ENCODE data around the gene NHS. TPM values are rescaled to one million over a fixed set of nuclear protein-coding genes. Genes with fewer than 3 reads are reported as not detected.

The NHS gene
- 10 to 100 TPM; 13.8 to 29.4 (median 18.9) TPM for polyA plus RNA-seq (ENCODE audit: insufficient read length in 4 of 4)

DNA sequence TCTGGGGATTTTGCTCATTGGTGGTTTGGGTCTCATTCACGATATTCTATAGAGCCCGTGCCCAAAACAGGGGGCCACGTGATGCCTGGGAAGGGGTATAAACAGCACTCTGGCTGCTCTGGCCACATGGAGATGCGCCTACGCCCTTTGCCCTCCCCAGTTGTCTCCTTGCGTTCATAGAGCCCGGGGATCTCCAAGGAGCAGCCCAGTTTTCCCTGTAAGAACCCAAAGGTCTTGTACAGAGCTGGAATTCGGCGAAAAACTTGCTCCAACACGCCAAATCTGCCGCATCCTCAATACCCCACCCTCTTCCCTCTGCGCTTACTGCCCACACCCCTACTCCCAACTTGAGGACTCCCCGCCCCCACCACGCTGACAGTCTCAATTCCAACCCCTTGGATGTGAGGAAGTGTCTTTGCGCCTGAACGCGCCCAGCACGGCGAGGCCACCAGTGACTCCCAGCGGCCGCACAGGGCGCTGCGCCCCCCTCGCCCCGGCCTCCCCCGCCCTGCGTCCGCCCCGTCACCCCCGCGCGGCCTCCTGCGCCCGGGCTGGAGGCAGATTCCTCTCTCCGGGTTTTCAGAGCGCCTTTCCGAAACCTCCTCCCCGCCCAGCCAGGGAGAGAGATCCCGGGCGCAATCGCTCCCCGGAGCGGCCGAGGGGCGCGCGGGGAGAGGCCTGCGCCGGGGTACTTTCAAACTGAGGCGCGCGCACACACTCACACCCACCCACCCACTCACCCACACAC lies at the start of gene NHS:
TSS of gene NHS (plus strand) at position 582 of the 748 bp plus-strand sequence. CDS start 558 bp downstream, outside the sequence.
- no peak for DNase-seq (ENCODE audit: low read depth in 4 of 4, low spot score in 2 of 4)

GRCh38 chrX:17328837-17329236 lies 46.2 kb upstream of the NHS start:
- DNase-seq (ENCODE audit: low read depth in 4 of 4, low spot score in 2 of 4) = no peak

DNA sequence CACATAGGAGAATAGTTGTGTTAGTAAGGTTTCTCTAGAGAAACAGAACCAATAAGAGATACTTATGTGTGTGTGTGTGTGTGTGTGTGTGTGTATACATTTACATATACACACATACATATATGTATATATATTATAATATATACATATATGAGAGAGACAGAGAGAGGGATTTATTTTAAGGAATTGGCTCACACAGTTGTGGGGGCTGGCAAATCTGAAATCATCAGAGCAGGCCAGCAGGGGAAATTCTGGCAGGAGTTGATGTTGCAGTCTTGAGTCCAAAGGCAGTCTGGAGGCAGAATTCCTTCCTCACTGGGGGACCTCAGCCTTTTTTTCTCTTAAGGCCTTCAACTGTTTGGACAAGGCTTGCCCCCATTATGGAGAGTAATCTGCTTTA lies 38.6 kb upstream of the NHS start:
- no peak for DNase-seq (ENCODE audit: low read depth in 4 of 4, low spot score in 2 of 4)

GRCh38 chrX:17355976-17356375 lies 19.0 kb upstream of the NHS start:
- no peak for DNase-seq (ENCODE audit: low read depth in 4 of 4, low spot score in 2 of 4)

GRCh38 chrX:17359500-17359899 lies 15.5 kb upstream of the NHS start:
- DNase-seq (ENCODE audit: low read depth in 4 of 4, low spot score in 2 of 4) = no peak

DNA sequence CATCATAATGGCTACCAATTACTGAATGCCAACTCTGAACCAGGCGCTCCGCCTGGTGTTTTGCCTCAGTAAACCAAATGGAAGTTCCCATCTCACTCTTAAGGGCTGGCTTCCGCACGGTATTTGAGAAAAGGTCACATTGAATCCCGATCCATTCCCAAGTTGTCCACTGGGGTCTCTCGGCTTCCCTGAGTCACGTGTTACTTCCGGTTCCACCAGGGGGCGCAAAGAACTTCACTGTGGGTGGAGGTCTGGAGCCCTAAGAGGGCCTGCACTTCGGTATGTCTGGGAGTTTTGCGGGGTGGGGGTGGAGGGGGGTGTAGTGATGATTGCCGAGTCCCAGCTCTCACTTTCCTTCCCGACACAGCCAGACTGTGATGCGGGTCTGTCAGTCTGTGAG lies 13.4 kb upstream of the NHS start:
- DNase-seq (ENCODE audit: low read depth in 4 of 4, low spot score in 2 of 4) = no peak

DNA sequence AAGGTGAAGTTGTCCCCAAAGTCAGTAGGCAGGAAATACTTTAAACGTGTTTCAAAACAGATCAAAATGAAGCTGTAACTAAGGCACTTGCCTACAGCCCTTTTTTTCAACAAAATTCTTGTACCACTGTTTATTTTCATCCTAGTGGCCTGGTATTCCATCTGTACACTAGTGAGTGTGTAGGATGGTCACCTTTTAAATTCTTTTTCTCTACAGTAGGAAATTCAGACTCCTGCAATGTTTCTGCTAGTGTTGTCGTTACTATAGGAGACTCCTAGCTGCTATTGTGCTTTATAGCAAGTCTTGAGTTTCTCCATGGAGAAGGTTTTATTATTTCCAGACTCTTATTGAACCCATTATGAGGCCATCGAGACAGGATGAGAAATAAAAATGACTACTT lies 7.0 kb upstream of the NHS start:
- DNase-seq (ENCODE audit: low read depth in 4 of 4, low spot score in 2 of 4) = no peak

GRCh38 chrX:17369309-17369708 lies 5.7 kb upstream of the NHS start:
- DNase-seq (ENCODE audit: low read depth in 4 of 4, low spot score in 2 of 4) = no peak

DNA sequence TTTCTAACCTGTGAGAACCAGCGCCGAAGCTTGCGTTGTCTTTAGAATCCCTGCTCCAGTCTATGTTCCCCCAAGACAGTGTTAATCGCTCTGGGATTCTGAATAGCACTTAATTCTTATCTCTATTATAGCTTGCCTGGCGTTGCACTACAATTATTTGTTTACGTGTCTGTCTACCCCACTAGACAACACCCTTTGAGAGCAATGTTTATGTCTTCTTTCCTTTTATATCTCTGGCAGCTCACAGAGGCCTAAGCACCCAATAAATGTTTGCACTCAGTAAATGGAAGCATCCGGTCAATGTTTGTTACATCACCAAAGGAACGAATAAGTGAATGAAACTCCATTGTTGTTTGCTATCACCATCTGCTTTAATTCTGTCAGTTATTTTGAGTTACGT lies 4.8 kb upstream of the NHS start:
- no peak for DNase-seq (ENCODE audit: low read depth in 4 of 4, low spot score in 2 of 4)

DNA sequence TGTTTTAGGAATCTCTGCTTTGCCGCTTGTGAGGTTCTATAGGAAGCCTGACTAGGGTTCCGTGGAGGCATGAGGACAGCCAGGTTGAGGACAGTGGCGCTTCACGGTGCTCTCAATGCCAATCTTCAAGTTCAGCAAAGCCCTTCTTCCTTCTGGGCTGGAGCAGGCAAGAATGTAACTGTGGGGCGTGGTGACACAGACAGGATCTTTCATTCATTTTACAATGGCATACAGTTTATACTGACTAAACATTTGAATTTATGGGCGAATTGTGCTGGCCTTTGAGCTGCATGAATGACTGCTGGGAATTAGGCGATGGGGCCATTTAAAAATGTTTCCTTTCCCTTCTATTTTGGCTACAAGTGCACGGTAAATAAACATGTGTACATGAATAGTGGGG lies 2.9 kb upstream of the NHS start:
- DNase-seq (ENCODE audit: low read depth in 4 of 4, low spot score in 2 of 4) = no peak

DNA sequence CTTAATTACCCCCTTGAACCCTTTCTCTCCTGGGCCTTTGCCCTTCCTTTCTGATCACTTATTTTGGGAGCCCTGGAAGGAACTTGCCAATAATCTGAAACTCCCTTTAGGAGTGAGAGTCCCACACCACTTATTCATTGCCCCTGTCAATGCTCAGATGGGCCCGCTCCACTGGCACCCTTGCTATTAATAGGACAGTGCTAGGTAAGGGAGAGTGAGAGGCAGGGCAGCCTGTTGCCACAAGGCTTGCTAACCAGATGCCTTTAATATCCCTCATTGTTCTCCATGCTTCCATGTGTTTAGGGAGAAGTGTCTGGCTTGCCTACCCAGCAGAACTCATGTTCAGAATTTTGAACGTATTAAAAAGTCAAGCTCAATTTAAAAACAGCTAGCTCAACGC lies 1.7 kb upstream of the NHS start:
- no peak for DNase-seq (ENCODE audit: low read depth in 4 of 4, low spot score in 2 of 4)

GRCh38 chrX:17375367-17375636 lies 302 bp downstream of the NHS start:
- no peak for DNase-seq (ENCODE audit: low read depth in 4 of 4, low spot score in 2 of 4)

DNA sequence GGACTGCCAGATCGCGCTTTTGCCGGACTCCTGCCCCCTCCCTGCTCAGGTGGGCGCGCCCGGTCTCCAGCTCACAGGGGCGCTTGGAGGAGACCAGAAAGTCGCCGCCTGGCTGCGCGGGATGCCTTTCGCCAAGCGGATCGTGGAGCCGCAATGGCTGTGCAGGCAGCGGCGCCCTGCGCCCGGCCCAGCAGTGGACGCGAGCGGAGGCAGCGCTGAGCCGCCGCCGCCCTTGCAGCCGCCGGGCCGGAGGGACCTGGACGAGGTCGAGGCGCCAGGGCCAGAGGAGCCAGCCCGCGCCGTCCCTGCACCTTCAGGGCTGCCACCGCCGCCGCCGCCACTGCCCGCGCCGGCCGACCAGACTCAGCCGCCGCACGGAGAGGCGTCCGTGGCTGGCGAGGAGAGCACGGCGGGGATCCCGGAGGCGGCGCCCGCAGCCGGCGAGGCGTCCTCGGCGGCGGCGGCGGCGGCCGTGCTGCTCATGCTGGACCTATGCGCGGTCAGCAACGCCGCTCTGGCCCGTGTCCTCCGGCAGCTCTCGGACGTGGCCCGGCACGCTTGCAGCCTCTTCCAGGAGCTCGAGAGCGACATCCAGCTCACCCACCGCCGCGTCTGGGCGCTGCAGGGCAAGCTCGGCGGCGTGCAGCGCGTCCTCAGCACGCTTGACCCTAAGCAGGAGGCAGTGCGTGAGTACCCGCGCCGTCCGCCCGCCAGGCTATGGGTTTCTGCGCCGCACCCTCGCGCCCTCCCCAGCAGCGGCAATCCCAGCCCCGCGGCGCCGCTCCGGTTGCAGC lies 834 bp downstream of the NHS start:
- DNase-seq (ENCODE audit: low read depth in 4 of 4, low spot score in 2 of 4) = no peak

DNA sequence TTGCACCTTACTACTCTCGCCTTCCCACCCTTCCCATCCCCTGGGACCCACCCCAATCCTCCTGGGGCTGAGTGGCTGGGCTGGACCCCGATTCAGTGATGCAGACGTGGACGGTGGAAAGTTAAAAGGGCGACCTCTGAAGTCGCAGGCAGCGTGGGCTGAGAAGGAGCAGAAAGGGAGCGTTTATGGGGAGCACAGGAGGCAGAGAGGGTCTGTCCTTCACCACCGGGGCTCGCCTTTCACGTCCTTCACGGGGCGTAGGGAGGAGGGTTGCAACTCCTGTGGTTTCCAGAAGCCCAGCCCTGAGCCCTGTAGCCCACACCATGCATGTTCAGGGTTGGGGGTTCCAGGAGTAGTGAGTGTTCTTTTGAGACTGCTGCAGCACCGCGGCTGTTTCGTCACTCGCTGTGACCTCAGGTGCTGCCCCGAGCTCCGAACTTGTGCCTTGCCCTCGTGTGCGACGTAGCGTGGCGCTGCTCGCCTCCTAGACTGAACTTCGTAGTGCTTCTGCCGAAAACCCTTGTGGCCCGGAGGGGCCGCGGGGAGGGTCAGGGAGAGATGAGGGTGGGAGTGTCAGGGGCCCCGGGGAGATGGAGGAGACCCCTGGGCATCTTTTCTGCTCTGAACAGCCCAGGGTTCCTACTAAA lies 1.6 kb downstream of the NHS start:
- DNase-seq (ENCODE audit: low read depth in 4 of 4, low spot score in 2 of 4) = no peak

DNA sequence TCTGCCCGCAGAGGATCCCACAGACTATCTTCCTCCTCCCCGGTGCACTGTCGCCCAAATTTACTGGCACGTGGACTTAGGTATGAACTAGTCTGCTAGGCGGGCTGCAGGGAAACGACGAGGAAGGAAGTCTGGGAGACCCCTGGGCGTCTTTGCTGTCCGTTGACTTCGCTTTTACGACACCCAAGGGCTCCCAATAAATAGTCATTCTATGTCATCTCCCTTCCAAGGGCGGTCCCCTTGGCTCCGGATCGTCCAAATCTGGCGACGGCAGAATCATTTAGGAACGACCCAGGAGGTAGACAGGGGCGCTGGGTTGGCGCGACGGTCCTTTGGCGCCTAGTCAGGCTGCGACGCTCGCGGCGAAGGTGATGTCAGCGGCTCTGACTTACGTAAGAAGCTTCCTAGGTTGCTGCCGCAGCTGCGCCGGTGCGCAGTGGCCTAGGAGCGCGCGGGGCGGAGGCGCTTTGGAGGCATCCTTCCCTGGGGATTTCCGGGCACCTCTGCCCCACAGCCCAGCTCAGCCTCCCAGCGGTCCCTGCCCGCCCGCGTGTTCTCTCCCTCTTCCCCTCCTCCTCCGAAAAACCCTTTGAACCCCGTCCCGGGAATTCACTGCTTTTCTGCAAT lies 2.2 kb downstream of the NHS start:
- no peak for DNase-seq (ENCODE audit: low read depth in 4 of 4, low spot score in 2 of 4)

- DNase-seq (ENCODE audit: low read depth in 4 of 4, low spot score in 2 of 4) = no peak
Observed at GRCh38 chrX:17377795-17378194, 2.8 kb downstream of the NHS start.

- no peak for DNase-seq (ENCODE audit: low read depth in 4 of 4, low spot score in 2 of 4)
Observed at GRCh38 chrX:17380221-17380620, 5.2 kb downstream of the NHS start.

- DNase-seq (ENCODE audit: low read depth in 4 of 4, low spot score in 2 of 4) = no peak
Observed at GRCh38 chrX:17390419-17390850, 15.4 kb downstream of the NHS start.

DNA sequence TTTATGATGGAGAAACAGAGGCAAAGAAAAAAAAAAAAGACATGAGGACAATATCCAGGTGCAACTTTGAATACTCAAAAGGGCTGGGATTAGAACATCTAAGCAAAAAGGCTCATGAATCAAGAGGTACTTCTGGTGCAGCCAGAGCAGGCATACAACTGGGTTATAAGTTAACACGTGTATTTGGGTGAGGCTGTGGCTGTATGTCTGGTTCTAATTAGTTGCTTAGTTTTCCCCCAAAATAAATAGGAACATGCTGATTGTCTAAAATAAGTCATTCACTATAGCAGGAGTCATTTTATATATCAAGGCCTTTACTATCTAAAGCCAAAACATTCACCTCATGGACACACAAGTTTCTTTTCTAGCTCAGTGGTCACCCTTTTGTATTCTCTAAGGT lies 20.2 kb downstream of the NHS start:
- DNase-seq (ENCODE audit: low read depth in 4 of 4, low spot score in 2 of 4) = no peak

GRCh38 chrX:17397074-17397473 lies 22.1 kb downstream of the NHS start:
- no peak for DNase-seq (ENCODE audit: low read depth in 4 of 4, low spot score in 2 of 4)

DNA sequence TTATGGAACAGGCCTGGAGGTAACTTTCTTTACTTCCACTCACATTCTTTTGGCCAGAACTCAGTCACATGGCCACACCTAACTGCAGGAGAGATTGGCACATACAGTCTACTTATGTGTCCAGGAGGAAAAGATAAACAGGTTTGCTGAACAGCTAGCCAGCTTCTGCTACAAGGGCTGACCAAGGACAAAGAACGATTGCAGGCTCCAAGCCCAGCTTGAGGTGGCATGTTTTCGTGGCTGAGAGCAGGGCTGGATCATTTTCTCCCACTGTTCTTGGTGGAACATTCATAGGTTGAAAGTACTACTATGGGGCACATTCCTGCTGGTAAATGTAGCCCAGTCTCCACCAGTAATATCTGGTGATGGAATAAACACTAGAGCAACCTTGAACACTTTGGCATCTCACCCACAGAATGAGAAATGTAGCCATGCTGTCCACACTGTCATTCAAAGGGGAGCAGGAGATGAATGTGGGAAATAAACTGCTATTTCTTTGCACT lies 28.2 kb downstream of the NHS start:
- DNase-seq (ENCODE audit: low read depth in 4 of 4, low spot score in 2 of 4) = no peak

Measured in left renal cortex interstitium (tissue), 4 donors.